H1 (cell line): ENCODE measurements around the gene ITPR1. TPM values are rescaled to one million over a fixed set of nuclear protein-coding genes. Genes with fewer than 3 reads are reported as not detected.

ENCODE experiments used
- CTCF ChIA-PET: fragments of 300-600 bp; sonication (Branson Sonifier 250); formaldehyde crosslinking; loops from one replicate; lab custom pipeline; 2021; ENCODE audit not compliant: partially characterized antibody; lab: Charles Lee
- POLR2A ChIA-PET: fragments of 300-600 bp; sonication (Branson Sonifier 250); formaldehyde crosslinking; loops from one replicate; lab custom pipeline; 2021; ENCODE audit warnings: inconsistent platforms; ENCODE audit not compliant: partially characterized antibody; lab: Charles Lee
- DNase-seq, 2 experiments: peaks; one replicate each; pipeline versions ENCODE4 v3.0.0 to v3.0.0-alpha.2; 2010 to 2022; ENCODE audit warnings: low spot score in 2 of 2, low read depth in 1 of 2, mixed read lengths in 1 of 2
- FAIRE-seq: peaks from 2 replicates; lab custom pipeline; 2011; peaks lifted over from hg19 to GRCh38; lab: Jason Lieb, UNC
- H2AFZ ChIP-seq: 2 replicates; pipeline ENCODE4 v1.8.1; 2012; ENCODE audit warnings: low read length, inconsistent platforms
- H2AK5ac ChIP-seq: 2 replicates; pipeline ENCODE4 v1.6.1; 2013; ENCODE audit warnings: low read depth, low read length
- H2BK120ac ChIP-seq: replicated peaks from 2 replicates; pipeline ENCODE3; 2013; ENCODE audit warnings: low read depth, low read length, inconsistent platforms
- H2BK12ac ChIP-seq: 2 replicates; pipeline ENCODE4 v1.6.1; 2013; ENCODE audit warnings: low read depth, low read length
- H2BK15ac ChIP-seq: 2 replicates; pipeline ENCODE4 v1.6.1; 2013; ENCODE audit warnings: low read length
- H2BK20ac ChIP-seq: 2 replicates; pipeline ENCODE4 v1.6.1; 2013; ENCODE audit warnings: low read length
- H2BK5ac ChIP-seq: 2 replicates; pipeline ENCODE4 v1.6.1; 2013; ENCODE audit warnings: low read depth, low read length
- H3K14ac ChIP-seq: 2 replicates; pipeline ENCODE4 v1.6.1; 2013; ENCODE audit warnings: inconsistent platforms; ENCODE audit not compliant: insufficient read length
- H3K18ac ChIP-seq: 2 replicates; pipeline ENCODE4 v1.6.1; 2013; ENCODE audit warnings: low read length; ENCODE audit errors: extremely low read depth
- H3K23ac ChIP-seq: 2 replicates; pipeline ENCODE4 v1.6.1; 2013; ENCODE audit warnings: inconsistent platforms; ENCODE audit not compliant: insufficient read length
- H3K23me2 ChIP-seq: 2 replicates; pipeline ENCODE4 v1.6.1; 2013; ENCODE audit warnings: low read depth, low read length
- H3K27ac ChIP-seq: 2 replicates; pipeline ENCODE4 v1.6.1; 2011; ENCODE audit warnings: low read depth, low read length, inconsistent platforms
- H3K27me3 ChIP-seq, 4 experiments: replicated peaks in 1 of 4; 1 replicate in 1 of 4; 2 replicates in 3 of 4; pipeline versions ENCODE4 v1.6.1 to v1.8.1; 2011 to 2013; ENCODE audit warnings: low read length in 3 of 4, mild to moderate bottlenecking in 3 of 4, inconsistent platforms in 2 of 4, mixed read lengths in 2 of 4, moderate library complexity in 1 of 4; ENCODE audit not compliant: control insufficient read depth in 3 of 4, insufficient read depth in 3 of 4; ENCODE audit errors: extremely low read depth in 1 of 4
- H3K36me3 ChIP-seq, 4 experiments: 2 replicates each; pipeline versions ENCODE4 v1.6.1 to v1.8.1; 2011 to 2013; ENCODE audit warnings: mild to moderate bottlenecking in 4 of 4, low read length in 3 of 4, moderate library complexity in 2 of 4, control low read depth in 1 of 4, inconsistent platforms in 1 of 4; ENCODE audit not compliant: insufficient read depth in 4 of 4, control insufficient read depth in 2 of 4
- H3K4ac ChIP-seq: replicated peaks from 2 replicates; pipeline ENCODE3; 2013; ENCODE audit warnings: low read length, low read depth, mixed read lengths, inconsistent platforms; ENCODE audit not compliant: insufficient read length
- H3K4me1 ChIP-seq, 4 experiments: replicated peaks in 1 of 4; 1 replicate in 1 of 4; 2 replicates in 3 of 4; pipeline versions ENCODE4 v1.6.1 to v1.8.1; 2011 to 2013; ENCODE audit warnings: low read length in 3 of 4, inconsistent platforms in 2 of 4, mixed read lengths in 1 of 4; ENCODE audit not compliant: insufficient read depth in 4 of 4, control insufficient read depth in 3 of 4
- H3K4me2 ChIP-seq, 2 experiments: 2 replicates each; pipeline versions ENCODE4 v1.6.1 to v1.8.1; 2011 to 2013; ENCODE audit warnings: low read depth in 2 of 2, low read length in 2 of 2, control low read depth in 1 of 2, inconsistent platforms in 1 of 2, mild to moderate bottlenecking in 1 of 2; ENCODE audit not compliant: insufficient read depth in 1 of 2
- H3K4me3 ChIP-seq, 4 experiments: fragments of 200-600, 300-600 bp in 1 of 4; sonication (generic), shearing (Covaris generic), sonication (Bioruptor Twin) in 1 of 4; 2 replicates each; pipeline versions ENCODE4 v1.5.1 to v1.8.1; 2011 to 2016; ENCODE audit warnings: low read length in 4 of 4, low read depth in 3 of 4, control low read depth in 2 of 4, inconsistent platforms in 2 of 4, mild to moderate bottlenecking in 2 of 4, mixed read lengths in 1 of 4, moderate library complexity in 1 of 4; ENCODE audit not compliant: insufficient read depth in 2 of 4; ENCODE audit errors: extremely low read depth in 1 of 4
- H3K56ac ChIP-seq: replicated peaks from 2 replicates; pipeline ENCODE3; 2013; ENCODE audit warnings: low read depth, mild to moderate bottlenecking, mixed read lengths, low read length, inconsistent platforms; ENCODE audit not compliant: insufficient read length
- H3K79me1 ChIP-seq: 2 replicates; pipeline ENCODE4 v1.6.1; 2013; ENCODE audit warnings: low read depth, low read length, control low read depth
- H3K79me2 ChIP-seq, 2 experiments: 2 replicates each; pipeline versions ENCODE4 v1.6.1 to v1.8.1; 2012 to 2013; ENCODE audit warnings: low read length in 2 of 2, mild to moderate bottlenecking in 2 of 2, inconsistent platforms in 1 of 2; ENCODE audit not compliant: insufficient read depth in 2 of 2, control insufficient read depth in 1 of 2
- H3K9ac ChIP-seq, 4 experiments: replicated peaks in 1 of 4; 1 replicate in 1 of 4; 2 replicates in 3 of 4; pipeline versions ENCODE4 v1.6.1 to v1.8.1; 2011 to 2013; ENCODE audit warnings: low read depth in 3 of 4, low read length in 3 of 4, control low read depth in 2 of 4, mild to moderate bottlenecking in 2 of 4, moderate library complexity in 2 of 4, inconsistent platforms in 1 of 4; ENCODE audit errors: extremely low read depth in 1 of 4
- H3K9me3 ChIP-seq, 2 experiments: 2 replicates each; pipeline versions ENCODE4 v1.6.1 to v1.8.1; 2012 to 2013; ENCODE audit warnings: mild to moderate bottlenecking in 2 of 2, moderate library complexity in 2 of 2, control low read depth in 1 of 2, inconsistent platforms in 1 of 2, low read depth in 1 of 2, low read length in 1 of 2, mixed read lengths in 1 of 2; ENCODE audit not compliant: insufficient read depth in 2 of 2
- H4K20me1 ChIP-seq, 2 experiments: replicated peaks in 1 of 2; 2 replicates each; pipeline versions ENCODE3 to v1.8.1; 2011 to 2013; ENCODE audit warnings: inconsistent platforms in 2 of 2, low read length in 2 of 2, mild to moderate bottlenecking in 1 of 2; ENCODE audit not compliant: insufficient read depth in 2 of 2, control insufficient read depth in 1 of 2
- H4K5ac ChIP-seq: 2 replicates; pipeline ENCODE4 v1.6.1; 2013; ENCODE audit warnings: low read length, low read depth, mixed read lengths, inconsistent platforms; ENCODE audit not compliant: insufficient read length
- H4K8ac ChIP-seq: 2 replicates; pipeline ENCODE4 v1.8.0; 2013; ENCODE audit warnings: mild to moderate bottlenecking, moderate library complexity, low read length, inconsistent platforms; ENCODE audit not compliant: insufficient read depth; ENCODE audit errors: extremely low read depth
- H4K91ac ChIP-seq: replicated peaks from 2 replicates; pipeline ENCODE3; 2013; ENCODE audit warnings: low read length, mixed read lengths, inconsistent platforms; ENCODE audit not compliant: insufficient read length
- BACH1 ChIP-seq: IDR thresholded peaks from 2 replicates; pipeline ENCODE4 v1.6.1; 2012; ENCODE audit warnings: low read length, improper control_type of control experiment
- BCL11A ChIP-seq, 2 experiments: IDR thresholded peaks; one replicate each; pipeline ENCODE4 v1.6.1; 2011; ENCODE audit warnings: low read depth in 2 of 2, low read length in 2 of 2, mild to moderate bottlenecking in 2 of 2
- CEBPB ChIP-seq: IDR thresholded peaks from 2 replicates; pipeline ENCODE4 v1.6.1; 2012; ENCODE audit warnings: low read depth, low read length
- CTBP2 ChIP-seq: IDR thresholded peaks from 2 replicates; pipeline ENCODE4 v1.7.0; 2011; ENCODE audit warnings: borderline replicate concordance, mild to moderate bottlenecking, moderate library complexity, mixed read lengths, low read length; ENCODE audit not compliant: insufficient read depth, insufficient read length
- KDM4A ChIP-seq: IDR thresholded peaks from one replicate; pipeline ENCODE4 v1.7.1; 2012; ENCODE audit warnings: low read depth, mild to moderate bottlenecking, moderate library complexity, low read length, inconsistent platforms; ENCODE audit not compliant: severe bottlenecking
- NRF1 ChIP-seq: IDR thresholded peaks from 2 replicates; pipeline ENCODE4 v1.6.1; 2011; ENCODE audit warnings: mild to moderate bottlenecking, low read depth, low read length, improper control_type of control experiment
- POLR2A ChIP-seq, 2 experiments: IDR thresholded peaks; 1 replicate in 1 of 2; 2 replicates in 1 of 2; pipeline ENCODE4 v1.6.1; 2011; ENCODE audit warnings: low read depth in 2 of 2, low read length in 2 of 2, mild to moderate bottlenecking in 2 of 2; ENCODE audit errors: control extremely low read depth in 1 of 2
- RBBP5 ChIP-seq: IDR thresholded peaks from 2 replicates; pipeline ENCODE4 v1.7.1; 2012; ENCODE audit warnings: low read depth, mild to moderate bottlenecking, inconsistent platforms, low read length, moderate library complexity, borderline replicate concordance
- SAP30 ChIP-seq: fragments of 300-600 bp; sonication (generic); IDR thresholded peaks from 2 replicates; pipeline ENCODE4 v1.7.1; 2012; ENCODE audit warnings: low read length, moderate library complexity, mild to moderate bottlenecking, inconsistent platforms; ENCODE audit not compliant: insufficient read depth, insufficient replicate concordance
- SP1 ChIP-seq: IDR thresholded peaks from 2 replicates; pipeline ENCODE4 v1.6.1; 2011; ENCODE audit warnings: low read depth, low read length
- TAF1 ChIP-seq: IDR thresholded peaks from 2 replicates; pipeline ENCODE4 v1.6.1; 2011; ENCODE audit warnings: mild to moderate bottlenecking, low read depth, low read length
- TBP ChIP-seq: IDR thresholded peaks from 2 replicates; pipeline ENCODE4 v1.6.1; 2011; ENCODE audit warnings: low read depth, low read length, improper control_type of control experiment
- TCF12 ChIP-seq: IDR thresholded peaks from 2 replicates; pipeline ENCODE4 v1.6.1; 2011; ENCODE audit warnings: low read depth, mild to moderate bottlenecking, low read length
- WGBS, 2 experiments: shearing (Covaris generic) in 1 of 2; methylation state at CpG; one replicate each; pipeline versions ENCODE4 v1.1.6 to v1.1.7; 2013 to 2015; ENCODE audit warnings: low lambda C conversion rate in 2 of 2, mixed read lengths in 2 of 2, inconsistent platforms in 1 of 2, low coverage in 1 of 2, missing lambda C conversion rate in 1 of 2; ENCODE audit not compliant: insufficient replicate concordance in 2 of 2, insufficient coverage in 1 of 2, insufficient read length in 1 of 2; ENCODE audit errors: extremely low coverage in 1 of 2, missing lambda C conversion rate in 1 of 2; 5-methylcytosine and 5-hydroxymethylcytosine counted together
- polyA plus RNA-seq, 7 experiments: library from polyadenylated mRNA; depleted of rRNA in 3 of 7; stranded (reverse) in 5 of 7; unstranded in 2 of 7; fragments of >200 nt in 5 of 7; fragments of 200-250 nt in 2 of 7; gene quantifications; 1 replicate in 5 of 7; 2 replicates in 1 of 7; 4 replicates in 1 of 7; pipeline versions ENCODE4 v1.2.1 to v1.2.3, GENCODE V29; 2011 to 2013; ENCODE audit warnings: missing spikeins in 2 of 7, mixed read lengths in 2 of 7
- total RNA-seq: library from RNA; stranded (reverse); fragmentation: NEBNext Ultra II Directional; extraction: Animal tissue kit (Norgen Biotek cat#: 25700); gene quantifications from 2 replicates; pipeline ENCODE4 v1.2.1, GENCODE V29; 2021

Gene ITPR1
- total and polyA plus RNA-seq, 2 of the 8 experiments (the other 6 are each of a cell fraction or from before 2014, with no cell fraction given): 2.5 to 16.3 TPM

- POLR2A ChIA-PET: no interaction called here
- no peak for TF ChIP-seq KDM4A
- no peak for TF ChIP-seq SAP30
- no peak for TF ChIP-seq CTBP2
- TF ChIP-seq SP1: no peak
- TF ChIP-seq BCL11A (IDR thresholded peaks at IDR 0.05; ENCODE audit: low read depth in 2 of 2, low read length in 2 of 2): no peak
- TF ChIP-seq POLR2A (IDR thresholded peaks at IDR 0.05; ENCODE audit: control extremely low read depth in 1 of 2, low read depth in 2 of 2, low read length in 2 of 2): no peak
- TF ChIP-seq RBBP5: no peak
- TF ChIP-seq CEBPB: no peak
- no peak for TF ChIP-seq TCF12
- no peak for TF ChIP-seq TAF1
- TF ChIP-seq TBP: no peak
- no peak for TF ChIP-seq NRF1
- TF ChIP-seq BACH1: no peak
- CTCF ChIA-PET: interaction anchor here (1.2 to 3.2 kb wide), 7 partner anchors 62 to 344 kb away, joined by 3 to 47 read pairs (median 5); no protein-coding TSS in a partner anchor
These were observed 141.7 kb downstream of the ITPR1 start for GRCh38 chr3:4634894-4635293.

More at GRCh38 chr3:4634894-4635293, 141.7 kb downstream of the ITPR1 start:
- H3K4me2 ChIP-seq: no peak overlapping the region
- no peak overlapping the region for H4K8ac ChIP-seq
- no peak overlapping the region for H2BK5ac ChIP-seq
- H2BK15ac ChIP-seq: no peak overlapping the region
- no peak overlapping the region for H3K23ac ChIP-seq
- no peaks in the 10 kb centered on the region for H3K79me2 ChIP-seq
- no peak for DNase-seq
- H4K5ac ChIP-seq: no peak overlapping the region
- H3K79me1 ChIP-seq: no peaks in the 10 kb centered on the region
- FAIRE-seq: no peak
- H3K18ac ChIP-seq: no peak overlapping the region
- no peak overlapping the region for H3K4ac ChIP-seq
- H2AK5ac ChIP-seq: no peak overlapping the region
- no peak overlapping the region for H2BK120ac ChIP-seq
- 90% methylated on average over 6 of the region's 6 CpGs; no CpG with 5 or more reads in 1 of the 2 experiments for WGBS, 2 experiments
- H2BK12ac ChIP-seq: no peak overlapping the region
- no peak overlapping the region for H4K91ac ChIP-seq
- H3K27me3 ChIP-seq: no peaks in the 10 kb centered on the region
- no peak overlapping the region for H2BK20ac ChIP-seq
- H3K9me3 ChIP-seq: no peaks in the 10 kb centered on the region; a peak in 1 of 4 replicates
- H2AFZ ChIP-seq: no peak overlapping the region
- no peaks in the 10 kb centered on the region; a peak in 1 of 7 replicates for H3K4me1 ChIP-seq
- H3K27ac ChIP-seq: no peak overlapping the region
- H3K4me3 ChIP-seq: no peak overlapping the region
- no peaks in the 10 kb centered on the region for H3K36me3 ChIP-seq
- H3K56ac ChIP-seq: no peak overlapping the region
- H3K9ac ChIP-seq: no peak overlapping the region
- no peak overlapping the region for H3K14ac ChIP-seq
- no peaks in the 10 kb centered on the region for H3K23me2 ChIP-seq
- H4K20me1 ChIP-seq: no peaks in the 10 kb centered on the region
